Mesendoderm (in vitro differentiated cells): ENCODE results near the gene HECTD2.
"Not testable (repeated sequence)": the region's sequence is repeated elsewhere in the genome, so short reads cannot be mapped to it uniquely, and the experiment has no call there.

ENCODE experiments used
- DNase-seq: peaks from one replicate; pipeline ENCODE4 v3.0.0; 2013
- H2AK5ac ChIP-seq: 2 replicates; pipeline ENCODE4 v1.6.1; 2013; ENCODE audit warnings: low read length, inconsistent platforms
- H2BK120ac ChIP-seq: 2 replicates; pipeline ENCODE4 v1.6.1; 2013; ENCODE audit warnings: low read depth, mild to moderate bottlenecking, low read length, moderate library complexity, mixed read lengths
- H2BK15ac ChIP-seq: replicated peaks from 2 replicates; pipeline ENCODE4 v1.6.1; 2013; ENCODE audit warnings: low read depth, mild to moderate bottlenecking, moderate library complexity
- H2BK5ac ChIP-seq: 2 replicates; pipeline ENCODE4 v1.6.1; 2013; ENCODE audit warnings: low read length, inconsistent platforms
- H3K18ac ChIP-seq: 2 replicates; pipeline ENCODE4 v1.6.1; 2013; ENCODE audit warnings: mild to moderate bottlenecking, low read length, mixed read lengths
- H3K23ac ChIP-seq: one replicate; pipeline ENCODE4 v1.6.1; 2013; ENCODE audit warnings: low read length
- H3K27ac ChIP-seq: 2 replicates; pipeline ENCODE4 v1.5.1; 2013; ENCODE audit warnings: low read depth, mild to moderate bottlenecking, inconsistent platforms, low read length, moderate library complexity
- H3K27me3 ChIP-seq: 2 replicates; pipeline ENCODE4 v1.6.1; 2013; ENCODE audit warnings: low read length, control low read depth, mild to moderate bottlenecking, inconsistent platforms; ENCODE audit not compliant: insufficient read depth, poor library complexity
- H3K36me3 ChIP-seq: 2 replicates; pipeline ENCODE4 v1.6.1; 2013; ENCODE audit warnings: low read length, inconsistent platforms; ENCODE audit not compliant: control insufficient read depth, insufficient read depth
- H3K4ac ChIP-seq: one replicate; pipeline ENCODE4 v1.6.1; 2013; ENCODE audit warnings: low read depth, mild to moderate bottlenecking, low read length, moderate library complexity
- H3K4me1 ChIP-seq: 2 replicates; pipeline ENCODE4 v1.6.1; 2013; ENCODE audit warnings: low read depth, low read length, inconsistent platforms; ENCODE audit not compliant: control insufficient read depth
- H3K4me2 ChIP-seq: 2 replicates; pipeline ENCODE4 v1.6.1; 2013; ENCODE audit warnings: low read length
- H3K4me3 ChIP-seq: 2 replicates; pipeline ENCODE4 v1.5.1; 2013; ENCODE audit warnings: mild to moderate bottlenecking, low read length
- H3K56ac ChIP-seq: one replicate; pipeline ENCODE4 v1.6.1; 2013; ENCODE audit warnings: low read length
- H3K79me1 ChIP-seq: 2 replicates; pipeline ENCODE4 v1.6.1; 2013; ENCODE audit warnings: low read length, inconsistent platforms
- H3K79me2 ChIP-seq: 2 replicates; pipeline ENCODE4 v1.6.1; 2013; ENCODE audit warnings: mild to moderate bottlenecking, low read length; ENCODE audit not compliant: control insufficient read depth, insufficient read depth
- H3K9ac ChIP-seq: 2 replicates; pipeline ENCODE4 v1.6.1; 2013; ENCODE audit warnings: low read length, inconsistent platforms
- H4K5ac ChIP-seq: one replicate; pipeline ENCODE4 v1.6.1; 2013; ENCODE audit warnings: low read length
- H4K8ac ChIP-seq: one replicate; pipeline ENCODE4 v1.6.1; 2013; ENCODE audit warnings: low read depth, mild to moderate bottlenecking, control low read depth, low read length, moderate library complexity
- WGBS: extraction: QIAGEN DNeasy Blood & Tissue Kit; methylation state at CpG from one replicate; pipeline ENCODE4 v1.1.7; 2013; ENCODE audit warnings: low lambda C conversion rate, missing lambda C conversion rate; ENCODE audit not compliant: insufficient coverage; ENCODE audit errors: extremely low coverage; 5-methylcytosine and 5-hydroxymethylcytosine counted together

The HECTD2 gene

GRCh38 chr10:91453535-91453934 is 43.4 kb downstream of the HECTD2 start:
- H3K23ac ChIP-seq: no peak overlapping the region
- H3K79me2 ChIP-seq: no peaks in the 10 kb centered on the region
- H4K5ac ChIP-seq: no peak overlapping the region
- no peak overlapping the region for H4K8ac ChIP-seq
- no peak overlapping the region for H3K4me3 ChIP-seq
- no peak overlapping the region for H2BK5ac ChIP-seq
- H3K27ac ChIP-seq: no peak overlapping the region
- no peak overlapping the region for H2BK120ac ChIP-seq
- H3K9ac ChIP-seq: no peak overlapping the region
- no peak overlapping the region for H3K4ac ChIP-seq
- no peak overlapping the region for H3K18ac ChIP-seq
- no peaks in the 10 kb centered on the region for H3K79me1 ChIP-seq
- DNase-seq: no peak
- no peak overlapping the region for H2BK15ac ChIP-seq
- H3K4me1 ChIP-seq: no peaks in the 10 kb centered on the region
- no peaks in the 10 kb centered on the region for H3K27me3 ChIP-seq
- no peak overlapping the region for H3K4me2 ChIP-seq
- H3K56ac ChIP-seq: no peak overlapping the region
- no peaks in the 10 kb centered on the region for H3K36me3 ChIP-seq
- H2AK5ac ChIP-seq: no peak overlapping the region

- not testable (repeated sequence) for H3K4me2 ChIP-seq, H3K4me3 ChIP-seq, H3K23ac ChIP-seq, H3K9ac ChIP-seq, H3K79me2 ChIP-seq, H2BK15ac ChIP-seq, H3K18ac ChIP-seq, H2AK5ac ChIP-seq, H2BK5ac ChIP-seq, H2BK120ac ChIP-seq, H4K5ac ChIP-seq, H3K4me1 ChIP-seq, H3K4ac ChIP-seq, H3K36me3 ChIP-seq, H3K79me1 ChIP-seq, H4K8ac ChIP-seq, H3K56ac ChIP-seq, H3K27me3 ChIP-seq, DNase-seq, H3K27ac ChIP-seq
- no CpG with 5 or more reads among the region's 1 CpG for WGBS
Observed at GRCh38 chr10:91455135-91455534, 45.0 kb downstream of the HECTD2 start.

- no peak for DNase-seq
- Histone ChIP-seq H3K4ac (no peak overlapping the region), H4K8ac (no peak overlapping the region), H2BK5ac (no peak overlapping the region), H2BK120ac (no peak overlapping the region), H3K36me3 (no peaks in the 10 kb centered on the region), H2BK15ac (no peak overlapping the region), H4K5ac (no peak overlapping the region), H3K4me3 (no peak overlapping the region), H3K18ac (no peak overlapping the region), H3K27me3 (no peaks in the 10 kb centered on the region), H3K4me1 (no peaks in the 10 kb centered on the region), H3K56ac (no peak overlapping the region), H3K4me2 (no peak overlapping the region), H2AK5ac (no peak overlapping the region), H3K9ac (no peak overlapping the region), H3K79me2 (no peaks in the 10 kb centered on the region), H3K79me1 (no peaks in the 10 kb centered on the region), H3K23ac (no peak overlapping the region), H3K27ac (no peak overlapping the region)
- no CpG with 5 or more reads among the region's 3 CpGs for WGBS
Observed at GRCh38 chr10:91460681-91461080, 50.5 kb downstream of the HECTD2 start.

GRCh38 chr10:91462423-91462822 is 52.3 kb downstream of the HECTD2 start:
- H3K79me2 ChIP-seq: no peaks in the 10 kb centered on the region
- H4K8ac ChIP-seq: no peak overlapping the region
- H3K9ac ChIP-seq: no peak overlapping the region
- no peak overlapping the region for H3K18ac ChIP-seq
- H3K4me2 ChIP-seq: no peak overlapping the region
- H3K27me3 ChIP-seq: no peaks in the 10 kb centered on the region
- H3K4me3 ChIP-seq: no peak overlapping the region
- H3K4me1 ChIP-seq: no peaks in the 10 kb centered on the region
- no peak overlapping the region for H2BK120ac ChIP-seq
- H2AK5ac ChIP-seq: no peak overlapping the region
- no peak overlapping the region for H2BK5ac ChIP-seq
- H2BK15ac ChIP-seq: no peak overlapping the region
- no peak overlapping the region for H3K56ac ChIP-seq
- no peak for DNase-seq
- no peak overlapping the region for H3K23ac ChIP-seq
- H3K79me1 ChIP-seq: no peaks in the 10 kb centered on the region
- H3K36me3 ChIP-seq: no peaks in the 10 kb centered on the region
- H3K4ac ChIP-seq: no peak overlapping the region
- no peak overlapping the region for H4K5ac ChIP-seq
- no peak overlapping the region for H3K27ac ChIP-seq

GRCh38 chr10:91464500-91464899 is 54.4 kb downstream of the HECTD2 start:
- Histone ChIP-seq H3K4me3 (no peak overlapping the region), H3K27ac (no peak overlapping the region), H3K18ac (no peak overlapping the region), H3K36me3 (no peaks in the 10 kb centered on the region), H2BK5ac (no peak overlapping the region), H3K79me2 (no peaks in the 10 kb centered on the region), H3K9ac (no peak overlapping the region), H2AK5ac (no peak overlapping the region), H3K23ac (no peak overlapping the region), H3K79me1 (no peaks in the 10 kb centered on the region), H3K4me2 (no peak overlapping the region), H4K5ac (no peak overlapping the region), H4K8ac (no peak overlapping the region), H3K4me1 (no peaks in the 10 kb centered on the region), H3K4ac (no peak overlapping the region), H2BK120ac (no peak overlapping the region), H3K27me3 (no peaks in the 10 kb centered on the region), H3K56ac (no peak overlapping the region), H2BK15ac (no peak overlapping the region)
- WGBS: no CpG with 5 or more reads among the region's 2 CpGs
- no peak for DNase-seq

- Histone ChIP-seq H3K56ac (no peak overlapping the region), H3K23ac (no peak overlapping the region), H3K4me1 (no peaks in the 10 kb centered on the region), H3K4me3 (no peak overlapping the region), H3K79me1 (no peaks in the 10 kb centered on the region), H2AK5ac (no peak overlapping the region), H3K27me3 (no peaks in the 10 kb centered on the region), H3K18ac (no peak overlapping the region), H2BK5ac (no peak overlapping the region), H3K9ac (no peak overlapping the region), H3K4me2 (no peak overlapping the region), H3K79me2 (no peaks in the 10 kb centered on the region), H4K8ac (no peak overlapping the region), H3K36me3 (no peaks in the 10 kb centered on the region), H4K5ac (no peak overlapping the region), H2BK15ac (no peak overlapping the region), H3K4ac (no peak overlapping the region), H2BK120ac (no peak overlapping the region), H3K27ac (no peak overlapping the region)
- no CpG with 5 or more reads among the region's 1 CpG for WGBS
- no peak for DNase-seq
Observed at GRCh38 chr10:91465261-91465660, 55.1 kb downstream of the HECTD2 start.
